Omental fat pad (tissue), 4 donors: ENCODE data around the gene GPC6. TPM values are rescaled to one million over a fixed set of nuclear protein-coding genes. Genes with fewer than 3 reads are reported as not detected.

Experiments used
- ATAC-seq: fragments of 150-250 bp; one replicate; pipeline ENCODE4 v1.9.1; 2016; ENCODE audit warnings: mild to moderate bottlenecking, moderate library complexity; ENCODE audit not compliant: low FRiP score
- DNase-seq: peaks from one replicate; pipeline ENCODE4 v3.0.0-alpha.2; 2019; ENCODE audit warnings: low spot score
- total RNA-seq, 4 donors: library from RNA; depleted of rRNA; stranded (reverse); fragments of >200 nt; gene quantifications; one replicate each; pipeline ENCODE4 v1.1.0, GENCODE V29; 2016
- TF ChIP-seq, protein P1 (sequence below), 3 donors: fragments of 450-650 bp; IDR thresholded peaks; one replicate each; pipeline ENCODE4 v1.5.1; 2016 to 2017; ENCODE audit warnings: antibody characterized with exemption in 3 of 3, mild to moderate bottlenecking in 3 of 3, moderate library complexity in 2 of 3

The GPC6 gene
- total RNA-seq, 4 donors from 2014 or later: 9.2 to 24.4 (median 16.4) TPM

DNA sequence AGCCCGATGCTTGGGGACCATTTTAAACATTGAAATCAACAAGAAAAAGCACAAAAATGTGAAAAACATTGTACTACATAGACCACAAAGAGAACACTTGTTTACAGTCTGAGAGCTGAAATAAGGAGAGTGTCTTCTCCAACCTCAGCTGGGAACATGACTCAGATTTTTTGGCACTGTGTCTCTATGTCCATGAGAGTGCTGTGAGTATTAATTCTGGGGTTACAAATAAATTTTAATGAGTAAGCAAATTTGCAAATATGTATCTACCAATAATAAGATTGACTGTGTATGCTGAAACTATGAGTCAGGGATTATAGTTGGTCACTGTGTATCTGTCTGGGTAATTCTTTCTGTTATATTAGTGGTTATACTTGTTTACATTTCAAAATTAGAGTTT is 1078.9 kb downstream of the GPC6 start:
- TF ChIP-seq, protein P1, sequence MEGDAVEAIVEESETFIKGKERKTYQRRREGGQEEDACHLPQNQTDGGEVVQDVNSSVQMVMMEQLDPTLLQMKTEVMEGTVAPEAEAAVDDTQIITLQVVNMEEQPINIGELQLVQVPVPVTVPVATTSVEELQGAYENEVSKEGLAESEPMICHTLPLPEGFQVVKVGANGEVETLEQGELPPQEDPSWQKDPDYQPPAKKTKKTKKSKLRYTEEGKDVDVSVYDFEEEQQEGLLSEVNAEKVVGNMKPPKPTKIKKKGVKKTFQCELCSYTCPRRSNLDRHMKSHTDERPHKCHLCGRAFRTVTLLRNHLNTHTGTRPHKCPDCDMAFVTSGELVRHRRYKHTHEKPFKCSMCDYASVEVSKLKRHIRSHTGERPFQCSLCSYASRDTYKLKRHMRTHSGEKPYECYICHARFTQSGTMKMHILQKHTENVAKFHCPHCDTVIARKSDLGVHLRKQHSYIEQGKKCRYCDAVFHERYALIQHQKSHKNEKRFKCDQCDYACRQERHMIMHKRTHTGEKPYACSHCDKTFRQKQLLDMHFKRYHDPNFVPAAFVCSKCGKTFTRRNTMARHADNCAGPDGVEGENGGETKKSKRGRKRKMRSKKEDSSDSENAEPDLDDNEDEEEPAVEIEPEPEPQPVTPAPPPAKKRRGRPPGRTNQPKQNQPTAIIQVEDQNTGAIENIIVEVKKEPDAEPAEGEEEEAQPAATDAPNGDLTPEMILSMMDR (IDR thresholded peaks at IDR 0.05): no peak
- peak; percentile 83 for ATAC-seq
- no peak for DNase-seq

DNA sequence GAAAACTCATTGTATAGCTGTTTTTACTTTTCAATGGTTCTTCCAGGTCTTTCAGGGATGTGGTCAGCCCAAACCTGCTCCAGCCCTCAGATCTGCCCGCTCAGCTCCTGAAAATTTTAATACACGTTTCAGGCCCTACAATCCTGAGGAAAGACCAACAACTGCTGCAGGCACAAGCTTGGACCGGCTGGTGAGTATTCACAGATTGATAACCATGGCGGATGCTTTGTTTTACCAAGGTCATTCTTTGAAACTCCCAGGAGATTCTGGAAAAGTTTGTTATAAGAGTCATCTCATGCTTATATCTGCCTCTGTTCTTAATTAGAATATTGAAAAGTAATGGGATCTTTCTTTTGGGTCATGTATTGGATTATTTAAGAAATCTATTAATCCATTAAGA is 1079.3 kb downstream of the GPC6 start:
- ATAC-seq: no peak
- no peak for DNase-seq
- TF ChIP-seq, protein P1 (IDR thresholded peaks at IDR 0.05): no peak

DNA sequence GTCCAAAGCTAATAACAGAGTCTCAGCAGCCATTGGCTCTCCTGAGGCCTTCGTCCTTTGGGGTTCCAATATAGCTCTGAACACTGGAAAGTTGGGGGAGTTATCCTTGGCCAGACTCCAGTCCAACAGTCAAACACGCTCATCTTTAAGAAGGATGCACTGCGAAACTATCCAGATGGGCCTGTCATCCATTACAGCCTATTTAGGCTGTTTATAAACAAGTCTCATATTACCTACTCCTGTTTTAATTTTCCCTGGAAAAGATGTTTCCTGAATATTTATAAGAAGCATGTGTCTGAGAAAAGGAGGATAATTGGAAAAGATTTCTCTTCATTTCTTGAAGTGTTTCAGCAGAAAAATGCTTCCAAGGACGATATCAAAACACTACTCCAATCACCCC is 1082.2 kb downstream of the GPC6 start:
- ATAC-seq (no peak), DNase-seq (no peak)
- TF ChIP-seq, protein P1 (IDR thresholded peaks at IDR 0.05): no peak

DNA sequence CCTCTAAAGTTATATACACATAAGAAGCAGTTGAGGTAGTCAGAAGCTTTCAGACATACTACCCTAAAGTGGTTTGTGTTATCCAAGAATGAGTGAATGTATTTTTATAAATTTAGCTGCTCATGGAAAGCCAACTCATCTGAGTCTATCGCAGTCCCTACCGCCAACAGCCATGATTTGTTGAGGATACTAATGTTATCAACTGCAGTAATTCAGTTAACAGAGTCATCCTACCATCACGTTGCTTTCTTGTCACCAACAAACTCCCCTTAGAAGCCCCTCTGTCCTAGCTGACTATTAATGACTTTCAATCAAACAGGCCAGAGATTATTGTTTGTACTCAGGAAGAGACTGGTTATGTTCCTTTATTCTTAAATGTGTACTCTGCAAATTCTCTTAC is 1083.0 kb downstream of the GPC6 start:
- TF ChIP-seq, protein P1 (IDR thresholded peaks at IDR 0.05): no peak
- DNase-seq (no peak), ATAC-seq (no peak)

DNA sequence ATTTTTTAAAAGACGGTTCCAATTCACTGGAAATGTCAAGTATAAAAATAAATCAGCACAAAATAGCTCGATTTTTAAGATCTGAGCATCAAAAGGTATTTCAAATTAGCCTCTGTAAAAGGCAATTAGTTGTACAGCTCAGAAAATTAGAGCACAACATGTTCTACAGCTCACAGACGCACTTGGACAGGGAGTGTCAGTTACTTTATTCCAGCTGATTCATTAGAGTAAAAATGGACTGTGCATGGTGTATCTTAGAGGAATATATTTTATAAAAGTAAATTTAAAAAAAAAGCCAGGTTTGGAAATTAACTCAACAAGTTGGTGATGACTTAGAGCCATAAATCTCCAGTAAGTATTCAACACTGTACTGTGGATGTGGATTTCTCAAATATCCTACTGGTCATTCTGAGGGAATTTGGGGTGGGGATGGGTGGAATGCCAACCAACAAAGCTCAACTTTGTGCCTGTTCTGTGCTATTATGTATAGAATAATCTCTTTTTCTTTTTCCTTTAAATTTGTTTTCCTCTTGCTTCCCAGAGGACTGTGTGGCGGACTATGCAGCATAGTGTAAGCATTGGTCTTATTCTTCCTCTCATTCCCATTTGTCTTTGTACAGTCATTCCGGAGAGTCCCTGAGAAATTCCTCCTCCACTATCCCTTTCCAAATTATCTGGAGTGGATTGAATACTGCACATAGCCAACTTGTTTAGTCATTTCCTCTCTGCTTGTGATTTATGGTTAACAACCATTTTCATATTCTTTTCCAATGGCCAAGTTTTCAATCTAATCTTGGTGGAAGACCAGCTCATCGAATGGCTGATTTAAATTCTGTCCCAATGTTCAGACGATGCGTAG is 1083.6 kb downstream of the GPC6 start:
- TF ChIP-seq, protein P1 (IDR thresholded peaks at IDR 0.05): no peak
- DNase-seq (no peak), ATAC-seq (peak; percentile 90)

DNA sequence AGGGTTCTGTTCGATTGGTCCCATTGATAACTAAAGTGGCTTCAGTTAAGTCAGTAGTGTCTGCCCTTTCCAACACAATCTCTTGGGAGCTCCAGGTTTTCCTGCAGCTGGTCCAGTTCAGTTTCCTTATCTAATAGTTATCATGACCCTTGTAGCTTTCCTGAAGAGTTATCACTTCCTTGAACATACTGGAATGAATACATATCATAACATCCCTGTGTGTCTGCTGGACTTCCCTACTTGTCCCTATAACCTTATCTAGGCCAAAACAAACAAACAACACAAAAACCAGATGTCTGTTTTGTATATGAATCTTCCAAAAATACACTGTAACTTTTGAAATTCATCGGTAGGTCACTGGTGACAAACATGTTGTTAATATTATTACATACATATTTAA is 1085.3 kb downstream of the GPC6 start:
- TF ChIP-seq, protein P1 (IDR thresholded peaks at IDR 0.05): no peak
- ATAC-seq (no peak), DNase-seq (no peak)
